Sigmoid colon (tissue), 3 donors: Measurements from ENCODE around the gene EHBP1.

Source experiments
- POLR2A ChIP-seq, 2 donors: fragments of 450-650 bp; IDR thresholded peaks; one replicate each; pipeline ENCODE4 v1.6.1; 2016; ENCODE audit warnings: antibody characterized with exemption in 2 of 2, mild to moderate bottlenecking in 2 of 2, moderate library complexity in 2 of 2
- TF ChIP-seq, protein P1 (sequence below), 4 experiments: fragments of 450-650 bp in 3 of 4; fragments of 200-600 bp in 1 of 4; IDR thresholded peaks; one replicate each; pipeline ENCODE4 v1.5.1; 2016 to 2019; ENCODE audit warnings: antibody characterized with exemption in 4 of 4, mild to moderate bottlenecking in 3 of 4, moderate library complexity in 2 of 4

DNA sequence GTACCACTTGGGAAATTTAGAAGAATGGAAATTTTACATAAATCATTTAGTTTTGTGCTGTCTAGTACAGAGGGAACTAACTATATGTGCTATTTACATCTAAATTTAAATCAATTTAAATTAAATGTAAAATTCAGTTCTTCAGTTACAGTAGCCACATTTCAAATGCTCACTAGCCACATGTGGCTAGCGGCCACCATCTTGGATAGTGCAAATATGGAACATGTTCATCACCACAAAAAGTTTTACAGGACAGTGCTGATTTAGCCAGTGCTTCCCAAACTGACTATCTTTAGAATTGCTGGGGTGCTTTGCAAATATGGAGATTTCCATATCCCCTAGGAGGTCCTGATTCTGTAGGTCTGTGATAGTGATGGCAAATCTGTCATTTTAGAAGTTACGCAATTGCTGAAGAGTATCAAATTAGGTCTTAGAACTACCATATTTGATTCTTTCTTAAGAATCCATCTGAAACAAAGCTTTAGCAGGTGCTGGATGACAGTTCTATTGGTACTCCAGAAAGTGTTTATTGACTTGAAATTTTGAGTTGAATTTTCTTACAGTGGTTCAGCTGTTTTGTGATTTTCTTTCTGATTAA, 12.8 kb downstream of the EHBP1 start:
- TF ChIP-seq POLR2A (IDR thresholded peaks at IDR 0.05) = no peak
- TF ChIP-seq, protein P1, sequence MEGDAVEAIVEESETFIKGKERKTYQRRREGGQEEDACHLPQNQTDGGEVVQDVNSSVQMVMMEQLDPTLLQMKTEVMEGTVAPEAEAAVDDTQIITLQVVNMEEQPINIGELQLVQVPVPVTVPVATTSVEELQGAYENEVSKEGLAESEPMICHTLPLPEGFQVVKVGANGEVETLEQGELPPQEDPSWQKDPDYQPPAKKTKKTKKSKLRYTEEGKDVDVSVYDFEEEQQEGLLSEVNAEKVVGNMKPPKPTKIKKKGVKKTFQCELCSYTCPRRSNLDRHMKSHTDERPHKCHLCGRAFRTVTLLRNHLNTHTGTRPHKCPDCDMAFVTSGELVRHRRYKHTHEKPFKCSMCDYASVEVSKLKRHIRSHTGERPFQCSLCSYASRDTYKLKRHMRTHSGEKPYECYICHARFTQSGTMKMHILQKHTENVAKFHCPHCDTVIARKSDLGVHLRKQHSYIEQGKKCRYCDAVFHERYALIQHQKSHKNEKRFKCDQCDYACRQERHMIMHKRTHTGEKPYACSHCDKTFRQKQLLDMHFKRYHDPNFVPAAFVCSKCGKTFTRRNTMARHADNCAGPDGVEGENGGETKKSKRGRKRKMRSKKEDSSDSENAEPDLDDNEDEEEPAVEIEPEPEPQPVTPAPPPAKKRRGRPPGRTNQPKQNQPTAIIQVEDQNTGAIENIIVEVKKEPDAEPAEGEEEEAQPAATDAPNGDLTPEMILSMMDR (IDR thresholded peaks at IDR 0.05) = no peak
